Suprapubic skin (tissue), 4 donors: Measurements from ENCODE around the gene XYLT2. TPM values are rescaled to one million over a fixed set of nuclear protein-coding genes. Genes with fewer than 3 reads are reported as not detected.
A peak's percentile ranks its signal among the peaks of the same experiment; 100 is the strongest.

ENCODE experiments used
- DNase-seq, 2 donors: peaks; one replicate each; pipeline ENCODE4 v3.0.0-alpha.2; 2019; ENCODE audit warnings: low spot score in 2 of 2
- H3K27ac ChIP-seq: fragments of 200-600 bp; sonication (generic); one replicate; pipeline ENCODE4 v1.5.1; 2019
- H3K27me3 ChIP-seq: fragments of 200-600 bp; sonication (generic); one replicate; pipeline ENCODE4 v1.5.1; 2019
- H3K36me3 ChIP-seq: fragments of 200-600 bp; sonication (generic); one replicate; pipeline ENCODE4 v1.5.1; 2019
- H3K4me1 ChIP-seq: fragments of 200-600 bp; sonication (generic); one replicate; pipeline ENCODE4 v1.5.1; 2019
- H3K4me3 ChIP-seq: fragments of 200-600 bp; sonication (generic); one replicate; pipeline ENCODE4 v1.5.1; 2019; ENCODE audit warnings: mild to moderate bottlenecking
- H3K9me3 ChIP-seq: fragments of 200-600 bp; sonication (generic); one replicate; pipeline ENCODE4 v1.5.1; 2019
- CTCF ChIP-seq, 2 donors: fragments of 200-600 bp in 1 of 2; fragments of 450-650 bp in 1 of 2; sonication (generic) in 1 of 2; IDR thresholded peaks; one replicate each; pipeline ENCODE4 v1.5.1; 2016 to 2019; ENCODE audit warnings: antibody characterized with exemption in 2 of 2, mild to moderate bottlenecking in 1 of 2, moderate library complexity in 1 of 2
- EP300 ChIP-seq: sonication (generic); formaldehyde crosslinking; IDR thresholded peaks from one replicate; pipeline ENCODE4 v1.6.1; 2017; ENCODE audit warnings: antibody characterized with exemption
- POLR2A ChIP-seq, 2 donors: fragments of 450-650 bp; IDR thresholded peaks; one replicate each; pipeline ENCODE4 v1.6.1; 2017; ENCODE audit warnings: antibody characterized with exemption in 2 of 2, mild to moderate bottlenecking in 2 of 2, moderate library complexity in 2 of 2
- POLR2AphosphoS5 ChIP-seq, 3 donors: sonication (generic); formaldehyde crosslinking; IDR thresholded peaks; one replicate each; pipeline ENCODE4 v1.6.1; 2017; ENCODE audit warnings: antibody characterized with exemption in 3 of 3
- WGBS: methylation state at CpG from one replicate; pipeline ENCODE4 v1.1.5; 2018; 5-methylcytosine and 5-hydroxymethylcytosine counted together
- total RNA-seq, 4 donors: library from RNA; depleted of rRNA; stranded (reverse); fragments of >200 nt; gene quantifications; one replicate each; pipeline ENCODE4 v1.1.0, GENCODE V29; 2016

XYLT2 gene
- total RNA-seq, 4 donors from 2014 or later, result 36.9 to 61.3 (median 45.5) TPM

DNA sequence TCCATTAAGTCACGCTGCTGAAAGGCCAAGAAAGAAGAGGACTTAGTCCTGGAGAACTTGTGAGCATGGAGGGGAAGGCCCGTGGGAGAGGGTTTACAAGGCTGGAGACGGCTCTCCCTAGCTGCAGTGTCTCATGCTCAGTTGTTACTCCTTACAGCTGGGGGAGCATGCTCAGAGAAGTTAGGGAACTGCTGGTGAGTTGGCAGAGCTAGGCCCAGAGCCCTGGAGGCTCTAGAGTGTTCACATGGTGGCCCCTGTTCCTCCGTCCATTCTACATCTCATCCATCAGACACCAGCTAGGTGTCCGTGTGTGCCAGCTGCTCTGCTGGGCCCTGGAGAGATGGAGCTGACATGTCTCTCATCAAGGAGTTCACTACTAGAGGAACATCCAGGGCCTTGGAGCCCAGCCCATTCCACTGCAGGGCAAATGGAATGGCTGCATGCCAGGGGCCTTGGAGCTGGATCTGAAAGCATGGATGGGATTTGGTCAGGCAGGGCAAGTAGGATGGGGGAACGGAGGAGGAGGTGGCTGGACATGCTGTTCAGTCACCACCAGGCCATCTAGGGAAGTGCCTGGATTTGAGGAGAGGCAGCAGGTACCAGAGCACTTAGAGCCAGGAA lies 6.3 kb downstream of the XYLT2 start:
- Histone ChIP-seq H3K4me1 (peaks cover 17% of the 10 kb centered on the region), H3K36me3 (peaks cover 52% of the 10 kb centered on the region), H3K9me3 (no peaks in the 10 kb centered on the region), H3K4me3 (no peak overlapping the region), H3K27ac (no peak overlapping the region), H3K27me3 (no peaks in the 10 kb centered on the region)
- 73% methylated on average over 6 of the region's 6 CpGs for WGBS
- TF ChIP-seq POLR2A (IDR thresholded peaks at IDR 0.05) (no peak), EP300 (no peak), CTCF (IDR thresholded peaks at IDR 0.05) (no peak), POLR2AphosphoS5 (IDR thresholded peaks at IDR 0.05) (no peak)
- peak; percentile 63 to 70 for DNase-seq

DNA sequence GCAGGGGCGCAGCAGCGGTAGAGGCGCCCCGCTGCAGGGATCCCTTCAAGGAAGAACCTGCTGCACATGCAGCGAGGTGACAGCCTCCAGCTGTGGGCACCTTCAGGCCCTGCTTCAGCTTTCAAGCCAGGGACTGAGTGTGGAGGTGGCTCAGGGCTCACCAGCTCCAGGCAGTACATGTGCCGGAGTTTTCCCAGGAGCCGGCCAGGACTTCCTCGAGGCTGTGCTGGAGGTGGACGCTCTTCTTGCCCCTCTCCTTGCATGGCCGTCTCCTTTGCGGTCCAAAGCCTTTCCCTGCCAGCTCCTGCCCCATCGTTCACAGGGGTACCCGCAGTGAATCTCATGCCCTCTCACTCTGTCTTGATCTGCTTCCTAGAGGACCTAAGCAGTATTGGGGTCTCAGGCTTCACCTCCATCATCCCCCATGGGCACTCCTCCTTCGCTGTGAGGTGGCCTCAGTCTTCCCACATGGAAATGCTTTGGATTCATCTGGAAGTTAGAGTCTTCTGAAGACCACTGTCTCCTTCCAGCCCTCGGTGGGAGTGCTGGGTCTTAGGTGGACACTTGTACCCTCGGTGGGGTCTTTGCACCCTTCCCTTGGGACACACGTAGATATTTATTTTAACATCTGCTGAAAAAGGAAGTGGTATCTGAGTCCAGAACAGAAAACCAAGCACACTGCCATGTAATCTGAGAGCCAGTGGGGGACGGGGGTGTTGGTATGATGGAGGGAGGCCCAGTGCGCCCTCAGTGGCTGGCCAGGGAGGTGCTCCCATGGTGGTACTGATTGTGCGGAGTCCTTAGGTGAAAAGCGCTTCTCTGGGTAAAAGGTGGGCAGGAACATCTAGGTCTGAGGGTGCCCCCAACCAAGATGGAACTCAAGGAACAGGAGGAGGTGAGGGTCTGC lies 7.0 kb downstream of the XYLT2 start:
- peak; percentile 54 to 66 for DNase-seq
- Histone ChIP-seq H3K36me3 (peaks cover 59% of the 10 kb centered on the region), H3K4me1 (peaks cover 10% of the 10 kb centered on the region), H3K9me3 (no peaks in the 10 kb centered on the region), H3K4me3 (no peak overlapping the region), H3K27ac (no peak overlapping the region), H3K27me3 (no peaks in the 10 kb centered on the region)
- 88% methylated on average over 13 of the region's 21 CpGs for WGBS
- TF ChIP-seq POLR2AphosphoS5 (IDR thresholded peaks at IDR 0.05), result no peak
- TF ChIP-seq POLR2A (IDR thresholded peaks at IDR 0.05), result no peak
- no peak for TF ChIP-seq EP300

DNA sequence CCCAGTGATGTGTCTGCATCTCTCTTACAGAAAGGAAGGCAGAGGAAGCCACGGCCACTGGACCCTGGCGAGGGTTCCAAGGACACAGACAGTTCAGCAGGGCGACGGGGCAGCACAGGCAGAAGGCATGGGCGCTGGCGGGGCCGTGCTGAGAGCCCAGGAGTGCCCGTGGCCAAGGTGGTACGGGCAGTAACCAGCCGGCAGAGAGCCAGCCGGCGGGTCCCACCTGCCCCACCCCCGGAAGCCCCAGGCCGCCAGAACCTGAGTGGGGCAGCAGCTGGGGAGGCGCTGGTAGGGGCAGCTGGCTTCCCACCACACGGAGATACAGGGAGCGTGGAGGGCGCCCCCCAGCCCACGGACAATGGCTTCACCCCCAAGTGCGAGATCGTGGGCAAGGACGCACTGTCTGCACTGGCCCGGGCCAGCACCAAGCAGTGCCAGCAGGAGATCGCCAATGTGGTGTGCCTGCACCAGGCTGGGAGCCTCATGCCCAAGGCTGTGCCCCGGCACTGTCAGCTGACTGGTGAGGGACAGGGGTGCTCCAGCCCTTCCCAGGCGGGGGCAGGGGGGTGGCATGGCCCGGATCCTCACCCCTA lies 7.8 kb downstream of the XYLT2 start:
- WGBS, result 94% methylated on average over 22 of the region's 27 CpGs

DNA sequence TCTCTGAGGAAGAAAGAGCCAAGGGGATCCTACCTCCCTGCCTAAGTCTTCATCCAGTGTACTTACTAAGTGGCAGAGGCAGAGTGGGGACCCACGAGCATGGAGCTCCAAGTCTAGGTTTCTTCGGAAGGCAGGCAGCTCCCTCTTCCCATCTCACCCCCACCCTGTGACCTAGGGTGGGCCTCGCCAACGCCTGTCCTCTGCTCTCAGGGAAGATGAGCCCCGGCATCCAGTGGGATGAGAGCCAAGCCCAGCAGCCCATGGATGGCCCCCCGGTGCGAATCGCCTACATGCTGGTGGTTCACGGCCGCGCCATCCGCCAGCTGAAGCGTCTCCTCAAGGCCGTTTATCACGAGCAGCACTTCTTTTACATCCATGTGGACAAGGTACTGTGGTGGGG lies 8.3 kb downstream of the XYLT2 start:
- H3K36me3 ChIP-seq, result peaks cover 72% of the 10 kb centered on the region
- no peaks in the 10 kb centered on the region for H3K27me3 ChIP-seq
- TF ChIP-seq POLR2AphosphoS5 (IDR thresholded peaks at IDR 0.05) (no peak), POLR2A (IDR thresholded peaks at IDR 0.05) (no peak), CTCF (IDR thresholded peaks at IDR 0.05) (no peak), EP300 (no peak)
- 91% methylated on average over 15 of the region's 15 CpGs for WGBS
- H3K4me1 ChIP-seq, result no peaks in the 10 kb centered on the region
- H3K9me3 ChIP-seq, result no peaks in the 10 kb centered on the region
- H3K27ac ChIP-seq, result no peak overlapping the region
- H3K4me3 ChIP-seq, result no peak overlapping the region
- DNase-seq, result peak; percentile 51 to 76

More for the DNA sequence above, 7.8 kb downstream of the XYLT2 start:
- Histone ChIP-seq H3K4me3 (no peak overlapping the region), H3K9me3 (no peaks in the 10 kb centered on the region), H3K36me3 (peaks cover 67% of the 10 kb centered on the region), H3K27me3 (no peaks in the 10 kb centered on the region), H3K4me1 (peaks cover 3% of the 10 kb centered on the region), H3K27ac (no peak overlapping the region)
- DNase-seq, result peak; percentile 62 to 68
- TF ChIP-seq POLR2AphosphoS5 (IDR thresholded peaks at IDR 0.05), result no peak
- no peak for TF ChIP-seq POLR2A (IDR thresholded peaks at IDR 0.05)
- TF ChIP-seq CTCF (IDR thresholded peaks at IDR 0.05), result no peak
- TF ChIP-seq EP300, result no peak

GRCh38 chr17:50354776-50355175 lies 8.8 kb downstream of the XYLT2 start:
- TF ChIP-seq CTCF (IDR thresholded peaks at IDR 0.05), result no peak
- no peak for TF ChIP-seq POLR2A (IDR thresholded peaks at IDR 0.05)
- TF ChIP-seq POLR2AphosphoS5 (IDR thresholded peaks at IDR 0.05), result no peak
- no peak for TF ChIP-seq EP300
- no peaks in the 10 kb centered on the region for H3K9me3 ChIP-seq
- H3K4me1 ChIP-seq, result no peaks in the 10 kb centered on the region
- H3K36me3 ChIP-seq, result peaks cover 77% of the 10 kb centered on the region
- no peak overlapping the region for H3K4me3 ChIP-seq
- no peak overlapping the region for H3K27ac ChIP-seq
- peak; percentile 64 to 79 for DNase-seq
- no peaks in the 10 kb centered on the region for H3K27me3 ChIP-seq
- 87% methylated on average over 11 of the region's 13 CpGs for WGBS
